ENCODE measurements around the gene TNFRSF19.

The TNFRSF19 gene

DNA sequence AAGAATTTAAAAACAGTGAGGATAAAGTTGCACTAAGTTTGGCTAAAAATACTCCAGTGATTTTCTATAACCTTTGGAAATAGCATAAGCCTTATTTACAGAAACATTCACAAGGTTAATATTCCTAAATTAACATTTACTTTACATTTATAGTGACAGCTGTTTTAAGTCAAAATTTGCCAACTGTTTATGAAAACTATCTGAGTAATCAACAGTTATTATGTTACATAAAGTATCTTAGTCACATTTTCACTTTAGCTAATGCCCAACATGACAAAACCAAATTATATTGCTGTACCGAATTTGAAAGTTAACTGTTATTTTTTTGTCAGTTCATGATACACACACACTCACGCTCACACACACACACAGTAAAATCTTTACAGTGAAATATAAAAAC lies 1.2 kb downstream of the TNFRSF19 start:
- Histone ChIP-seq H3K36me3 (ENCODE audit: control insufficient read depth, insufficient read depth, low read length) (no peaks in the 10 kb centered on the region), H3K4me3 (replicated peaks; ENCODE audit: low read depth, low read length) (peak overlapping the region; percentile 57), H3K27me3 (replicated peaks; ENCODE audit: control insufficient read depth, insufficient read depth, low read length) (no peaks in the 10 kb centered on the region)
- no peak for DNase-seq (ENCODE audit: extremely low read depth, insufficient read length)
- TF ChIP-seq CTCF (IDR thresholded peaks at IDR 0.05; ENCODE audit: insufficient read depth, low read length, poor library complexity, severe bottlenecking): no peak

DNA sequence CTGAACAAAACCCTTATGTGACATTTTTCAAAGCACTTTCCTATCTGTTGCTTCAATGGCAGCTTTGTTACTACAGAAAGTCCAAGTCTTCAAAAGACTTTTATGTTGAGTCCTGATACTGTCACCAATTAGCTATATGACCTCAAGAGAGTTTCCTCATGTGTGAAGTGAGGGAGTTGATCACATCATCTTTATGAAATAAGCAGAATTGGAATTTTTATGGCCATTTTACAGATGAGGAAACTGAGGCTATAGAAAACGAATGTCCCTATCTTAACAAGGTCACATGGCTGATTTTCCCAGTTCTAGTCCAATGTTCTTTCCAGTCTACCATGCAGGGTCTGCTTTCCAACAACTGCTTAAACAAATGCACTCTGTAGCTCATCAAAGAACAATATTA lies 2.6 kb downstream of the TNFRSF19 start:
- DNase-seq (ENCODE audit: extremely low read depth, insufficient read length): no peak
- TF ChIP-seq CTCF (IDR thresholded peaks at IDR 0.05; ENCODE audit: insufficient read depth, low read length, poor library complexity, severe bottlenecking): no peak
- H3K27me3 ChIP-seq (replicated peaks; ENCODE audit: control insufficient read depth, insufficient read depth, low read length): no peaks in the 10 kb centered on the region
- peak overlapping the region; percentile 57 for H3K4me3 ChIP-seq (replicated peaks; ENCODE audit: low read depth, low read length)
- no peaks in the 10 kb centered on the region for H3K36me3 ChIP-seq (ENCODE audit: control insufficient read depth, insufficient read depth, low read length)

- DNase-seq (ENCODE audit: extremely low read depth, insufficient read length): no peak
- TF ChIP-seq CTCF (IDR thresholded peaks at IDR 0.05; ENCODE audit: insufficient read depth, low read length, poor library complexity, severe bottlenecking): no peak
- H3K36me3 ChIP-seq (ENCODE audit: control insufficient read depth, insufficient read depth, low read length): no peaks in the 10 kb centered on the region
- H3K27me3 ChIP-seq (replicated peaks; ENCODE audit: control insufficient read depth, insufficient read depth, low read length): no peaks in the 10 kb centered on the region
- no peak overlapping the region for H3K4me3 ChIP-seq (replicated peaks; ENCODE audit: low read depth, low read length)
These were observed 4.4 kb downstream of the TNFRSF19 start for GRCh38 chr13:23574421-23575145.

DNA sequence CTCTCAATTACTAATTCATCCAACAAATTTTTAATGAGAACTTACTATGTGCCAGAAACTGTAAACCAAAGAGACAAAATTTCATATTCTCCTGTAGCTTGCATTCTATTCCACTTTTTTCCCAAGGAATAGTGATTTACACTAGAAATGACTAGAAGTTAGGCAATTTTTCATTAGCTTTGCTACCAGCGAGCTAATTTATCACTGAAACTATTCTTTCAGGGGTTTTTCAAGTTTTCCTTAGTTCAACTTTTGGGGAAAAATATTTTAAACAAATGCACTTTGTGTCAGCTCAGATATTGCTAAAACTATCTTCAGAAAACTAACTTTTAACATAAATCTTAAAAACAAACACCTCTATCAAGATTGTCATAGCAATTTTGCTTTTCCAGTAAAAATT lies 5.4 kb downstream of the TNFRSF19 start:
- no peaks in the 10 kb centered on the region for H3K27me3 ChIP-seq (replicated peaks; ENCODE audit: control insufficient read depth, insufficient read depth, low read length)
- DNase-seq (ENCODE audit: extremely low read depth, insufficient read length): no peak
- H3K36me3 ChIP-seq (ENCODE audit: control insufficient read depth, insufficient read depth, low read length): no peaks in the 10 kb centered on the region
- no peak for TF ChIP-seq CTCF (IDR thresholded peaks at IDR 0.05; ENCODE audit: insufficient read depth, low read length, poor library complexity, severe bottlenecking)
- H3K4me3 ChIP-seq (replicated peaks; ENCODE audit: low read depth, low read length): no peak overlapping the region

GRCh38 chr13:23578411-23579071 lies 8.3 kb downstream of the TNFRSF19 start:
- H3K27me3 ChIP-seq (replicated peaks; ENCODE audit: control insufficient read depth, insufficient read depth, low read length): no peaks in the 10 kb centered on the region
- TF ChIP-seq CTCF (IDR thresholded peaks at IDR 0.05; ENCODE audit: insufficient read depth, low read length, poor library complexity, severe bottlenecking): peak; percentile 80
- no peaks in the 10 kb centered on the region for H3K36me3 ChIP-seq (ENCODE audit: control insufficient read depth, insufficient read depth, low read length)
- peak; percentile 88 for DNase-seq (ENCODE audit: extremely low read depth, insufficient read length)
- H3K4me3 ChIP-seq (replicated peaks; ENCODE audit: low read depth, low read length): peak overlapping the region; percentile 84

Measured in GM06990 (cell line).